CD4-positive, alpha-beta memory T cell (primary cell): ENCODE measurements around the gene CDK1. TPM values are rescaled to one million over a fixed set of nuclear protein-coding genes. Genes with fewer than 3 reads are reported as not detected.

Experiments
- CTCF ChIA-PET: fragments of 350-600 bp; sonication (Branson Sonifier 250); formaldehyde crosslinking; loops from one replicate; lab custom pipeline; 2021; ENCODE audit warnings: inconsistent platforms; ENCODE audit not compliant: partially characterized antibody; lab: Charles Lee
- POLR2A ChIA-PET: fragments of 350-600 bp; sonication (Branson Sonifier 250); formaldehyde crosslinking; loops from one replicate; lab custom pipeline; 2021; ENCODE audit not compliant: partially characterized antibody; lab: Charles Lee
- DNase-seq, 5 donors: peaks; one replicate each; pipeline versions ENCODE4 v3.0.0 to v3.0.0-alpha.2; 2020 to 2022; ENCODE audit warnings: mixed read lengths in 1 of 5
- H3K27ac ChIP-seq: one replicate; pipeline ENCODE4 v1.7.0; 2013; ENCODE audit warnings: low read depth, low read length
- H3K27me3 ChIP-seq: 2 replicates; pipeline ENCODE4 v1.7.0; 2013; ENCODE audit warnings: mild to moderate bottlenecking, low read length, moderate library complexity; ENCODE audit not compliant: insufficient read depth
- H3K36me3 ChIP-seq: 2 replicates; pipeline ENCODE4 v1.7.0; 2013; ENCODE audit warnings: mild to moderate bottlenecking, low read length, moderate library complexity; ENCODE audit not compliant: insufficient read depth
- H3K4me1 ChIP-seq: 2 replicates; pipeline ENCODE4 v1.7.0; 2013; ENCODE audit warnings: mild to moderate bottlenecking, low read length, moderate library complexity; ENCODE audit not compliant: insufficient read depth
- H3K4me3 ChIP-seq, 2 donors: one replicate each; pipeline ENCODE4 v1.7.0; 2013; ENCODE audit warnings: low read length in 2 of 2, mild to moderate bottlenecking in 1 of 2
- H3K9me3 ChIP-seq, 2 donors: one replicate each; pipeline ENCODE4 v1.7.0; 2013; ENCODE audit warnings: low read length in 2 of 2, control low read depth in 1 of 2; ENCODE audit not compliant: control insufficient read depth in 1 of 2
- H3K27ac Mint-ChIP-seq, 7 donors: one replicate each; pipeline ENCODE4 v1.8.0; 2020 to 2021; ENCODE audit warnings: mixed read lengths in 7 of 7, mild to moderate bottlenecking in 6 of 7, inconsistent platforms in 3 of 7, moderate library complexity in 3 of 7
- H3K27me3 Mint-ChIP-seq, 2 donors: one replicate each; pipeline ENCODE4 v1.8.0; 2020 to 2021; ENCODE audit warnings: mixed read lengths in 2 of 2
- H3K36me3 Mint-ChIP-seq, 2 donors: one replicate each; pipeline ENCODE4 v1.8.0; 2020 to 2021; ENCODE audit warnings: mixed read lengths in 2 of 2, inconsistent platforms in 1 of 2, mild to moderate bottlenecking in 1 of 2
- H3K4me1 Mint-ChIP-seq, 4 donors: one replicate each; pipeline ENCODE4 v1.8.0; 2020 to 2021; ENCODE audit warnings: mixed read lengths in 4 of 4, mild to moderate bottlenecking in 1 of 4
- H3K4me3 Mint-ChIP-seq, 8 donors: one replicate each; pipeline ENCODE4 v1.8.0; 2020 to 2021; ENCODE audit warnings: mixed read lengths in 8 of 8, mild to moderate bottlenecking in 7 of 8, moderate library complexity in 6 of 8, inconsistent platforms in 3 of 8
- H3K9me3 Mint-ChIP-seq, 8 donors: one replicate each; pipeline ENCODE4 v1.8.0; 2020 to 2021; ENCODE audit warnings: mixed read lengths in 8 of 8, mild to moderate bottlenecking in 5 of 8, inconsistent platforms in 3 of 8, moderate library complexity in 1 of 8
- intact Hi-C: fragments of 100-400 bp; cut with micrococcal nuclease; formaldehyde crosslinking; loops from one replicate; pipeline ENCODE4 v1.15.1; 2023
- polyA plus RNA-seq, 2 donors: library from polyadenylated mRNA; unstranded; fragments of 300-500 nt; fragmentation: Illumina TruSeq; gene quantifications; one replicate each; pipeline ENCODE4 v1.2.3, GENCODE V29; 2021
- total RNA-seq, 2 experiments: library from RNA; stranded (reverse); gene quantifications; one replicate each; pipeline ENCODE4 v1.2.3, GENCODE V29; 2021

The CDK1 gene
- total and polyA plus RNA-seq, 4 experiments from 2014 or later, result 0.34 to 1.6 (median 1.1) TPM

DNA sequence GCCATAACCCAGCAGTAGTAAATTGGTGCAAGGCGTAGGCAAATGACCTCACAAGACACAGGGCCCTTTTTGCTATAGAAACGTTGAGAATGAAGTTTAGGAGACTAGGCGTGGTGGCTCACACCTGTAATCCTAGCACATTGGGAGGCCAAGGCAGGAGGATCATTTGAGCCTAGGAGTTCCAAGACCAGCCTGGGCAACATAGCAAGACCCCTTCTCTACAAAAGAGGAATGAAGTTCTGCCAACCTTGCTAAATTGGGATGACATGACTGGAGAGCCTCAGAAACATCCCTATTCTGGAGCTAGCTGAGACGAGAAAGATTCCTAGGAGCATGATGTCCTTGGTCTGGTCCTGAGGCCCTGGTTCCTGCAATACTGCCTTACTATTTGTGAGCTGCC, 20.6 kb downstream of the CDK1 start:
- Histone ChIP-seq H3K36me3 (no peaks in the 10 kb centered on the region), H3K4me3 (no peak overlapping the region), H3K9me3 (no peaks in the 10 kb centered on the region), H3K27me3 (no peaks in the 10 kb centered on the region), H3K27ac (no peak overlapping the region), H3K4me1 (no peaks in the 10 kb centered on the region)
- intact Hi-C loops, result no loop called here
- H3K4me1 Mint-ChIP-seq, result peaks cover 0 to 7% (median 4%) of the 10 kb centered on the region in 4 donors
- no peak overlapping the region for H3K4me3 Mint-ChIP-seq
- no peak overlapping the region for H3K27ac Mint-ChIP-seq
- H3K36me3 Mint-ChIP-seq, result no peaks in the 10 kb centered on the region
- H3K27me3 Mint-ChIP-seq, result no peaks in the 10 kb centered on the region
- ChIA-PET CTCF (no interaction called here), POLR2A (no interaction called here)
- no peaks in the 10 kb centered on the region for H3K9me3 Mint-ChIP-seq
- DNase-seq, result no peak

DNA sequence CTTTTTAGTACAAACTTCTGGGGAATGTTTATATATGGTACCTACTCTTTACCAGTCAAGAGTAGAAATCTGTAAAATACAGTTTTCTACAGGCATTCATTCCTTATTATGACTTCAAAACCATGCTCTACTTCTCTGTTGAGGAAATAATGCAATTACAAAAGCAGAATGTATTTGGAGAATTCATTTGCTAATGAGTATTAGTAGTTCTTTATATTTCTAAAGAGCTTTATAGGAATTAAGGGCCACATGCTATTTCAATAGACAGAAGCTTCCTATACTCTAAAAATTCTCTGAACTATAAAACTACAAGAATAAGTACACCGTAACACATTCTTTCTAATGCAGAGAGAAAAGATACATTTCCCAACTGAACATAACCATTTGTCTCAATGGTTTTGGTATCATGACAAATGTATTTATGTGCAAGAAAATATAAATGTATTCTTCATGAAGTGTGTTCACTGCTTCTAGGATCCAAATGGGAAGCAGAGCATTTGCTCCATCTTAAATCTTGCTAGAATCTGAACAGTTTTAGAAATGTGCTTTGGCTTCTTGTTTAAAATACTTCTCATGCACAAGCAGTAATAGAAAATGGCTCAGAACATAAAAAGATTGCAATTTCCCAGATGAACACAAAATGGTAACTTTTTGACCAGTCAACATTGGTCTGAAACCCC, 21.8 kb downstream of the CDK1 start:
- Histone ChIP-seq H3K9me3 (no peaks in the 10 kb centered on the region), H3K27ac (no peak overlapping the region), H3K4me3 (no peak overlapping the region), H3K27me3 (no peaks in the 10 kb centered on the region), H3K36me3 (no peaks in the 10 kb centered on the region), H3K4me1 (no peaks in the 10 kb centered on the region)
- CTCF ChIA-PET, result interaction anchor here (1.4 kb wide), 1 partner anchor 17 kb away, joined by 5 read pairs; no protein-coding TSS in a partner anchor
- DNase-seq, result no peak
- POLR2A ChIA-PET, result no interaction called here
- Mint-ChIP-seq H3K27ac (no peak overlapping the region), H3K36me3 (no peaks in the 10 kb centered on the region), H3K27me3 (no peaks in the 10 kb centered on the region), H3K9me3 (no peaks in the 10 kb centered on the region), H3K4me1 (peaks cover 0 to 4% (median 2%) of the 10 kb centered on the region in 4 donors), H3K4me3 (no peak overlapping the region)
- intact Hi-C loops, result no loop called here

GRCh38 chr10:60800918-60801317, 22.6 kb downstream of the CDK1 start:
- Mint-ChIP-seq H3K9me3 (no peaks in the 10 kb centered on the region), H3K27me3 (no peaks in the 10 kb centered on the region), H3K36me3 (no peaks in the 10 kb centered on the region), H3K4me1 (peaks cover 0 to 3% (median 1%) of the 10 kb centered on the region in 4 donors), H3K4me3 (no peak overlapping the region), H3K27ac (no peak overlapping the region)
- intact Hi-C loops, result no loop called here
- Histone ChIP-seq H3K36me3 (no peaks in the 10 kb centered on the region), H3K27me3 (no peaks in the 10 kb centered on the region), H3K4me1 (no peaks in the 10 kb centered on the region), H3K27ac (no peak overlapping the region), H3K9me3 (no peaks in the 10 kb centered on the region), H3K4me3 (no peak overlapping the region)
- DNase-seq, result no peak
- ChIA-PET CTCF (interaction anchor here (1.4 kb wide), 1 partner anchor 16 kb away, joined by 5 read pairs; no protein-coding TSS in a partner anchor), POLR2A (no interaction called here)

GRCh38 chr10:60801522-60801921, 23.2 kb downstream of the CDK1 start:
- H3K4me3 Mint-ChIP-seq, result no peak overlapping the region
- ChIA-PET POLR2A (no interaction called here), CTCF (interaction anchor here (1.4 kb wide), 1 partner anchor 15 kb away, joined by 5 read pairs; no protein-coding TSS in a partner anchor)
- Histone ChIP-seq H3K27me3 (no peaks in the 10 kb centered on the region), H3K4me1 (no peaks in the 10 kb centered on the region), H3K9me3 (no peaks in the 10 kb centered on the region), H3K36me3 (no peaks in the 10 kb centered on the region), H3K27ac (no peak overlapping the region), H3K4me3 (no peak overlapping the region)
- H3K27me3 Mint-ChIP-seq, result no peaks in the 10 kb centered on the region
- H3K27ac Mint-ChIP-seq, result no peak overlapping the region
- peaks cover 0 to under 1% (median 0%) of the 10 kb centered on the region in 4 donors for H3K4me1 Mint-ChIP-seq
- no peaks in the 10 kb centered on the region for H3K36me3 Mint-ChIP-seq
- no peaks in the 10 kb centered on the region for H3K9me3 Mint-ChIP-seq
- no peak for DNase-seq
- intact Hi-C loops, result no loop called here

DNA sequence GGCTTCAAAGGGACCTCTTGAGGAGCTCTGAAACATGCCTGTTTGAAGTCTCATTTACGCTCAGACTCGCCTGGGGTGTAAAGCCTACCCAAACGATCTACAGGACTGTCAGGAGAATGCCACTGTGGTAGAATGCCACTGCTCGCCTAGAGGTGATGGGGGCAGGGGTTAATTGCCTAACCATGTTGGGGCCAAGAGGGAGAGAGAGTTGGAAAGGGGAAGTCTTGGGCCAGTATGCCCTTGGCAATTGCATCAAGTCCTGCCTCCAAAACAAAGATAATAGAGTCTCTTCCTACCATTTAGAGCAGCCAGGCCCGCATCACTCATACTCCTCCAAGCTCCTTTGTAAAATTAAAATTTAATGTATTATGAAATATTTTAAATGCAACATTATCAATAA, 25.2 kb downstream of the CDK1 start:
- Histone ChIP-seq H3K9me3 (no peaks in the 10 kb centered on the region), H3K27ac (no peak overlapping the region), H3K4me3 (no peak overlapping the region), H3K36me3 (no peaks in the 10 kb centered on the region), H3K27me3 (no peaks in the 10 kb centered on the region), H3K4me1 (no peaks in the 10 kb centered on the region)
- Mint-ChIP-seq H3K36me3 (no peaks in the 10 kb centered on the region), H3K27ac (no peak overlapping the region), H3K27me3 (no peaks in the 10 kb centered on the region), H3K9me3 (no peaks in the 10 kb centered on the region), H3K4me3 (no peak overlapping the region), H3K4me1 (no peaks in the 10 kb centered on the region)
- ChIA-PET CTCF (interaction anchor here (1.1 kb wide), 1 partner anchor 11 kb away, joined by 5 read pairs; no protein-coding TSS in a partner anchor), POLR2A (interaction anchor here (1.0 kb wide), 1 partner anchor 7 kb away, joined by 4 read pairs; no protein-coding TSS in a partner anchor)
- DNase-seq, result no peak
- intact Hi-C loops, result no loop called here

GRCh38 chr10:60803865-60804264, 25.6 kb downstream of the CDK1 start:
- H3K27ac Mint-ChIP-seq, result no peak overlapping the region
- Histone ChIP-seq H3K36me3 (no peaks in the 10 kb centered on the region), H3K27ac (no peak overlapping the region), H3K4me1 (no peaks in the 10 kb centered on the region), H3K27me3 (no peaks in the 10 kb centered on the region), H3K9me3 (no peaks in the 10 kb centered on the region), H3K4me3 (no peak overlapping the region)
- H3K36me3 Mint-ChIP-seq, result no peaks in the 10 kb centered on the region
- H3K4me3 Mint-ChIP-seq, result no peak overlapping the region
- H3K27me3 Mint-ChIP-seq, result no peaks in the 10 kb centered on the region
- DNase-seq, result no peak
- H3K4me1 Mint-ChIP-seq, result no peaks in the 10 kb centered on the region
- intact Hi-C loops, result no loop called here
- POLR2A ChIA-PET, result interaction anchor here (1.0 kb wide), 1 partner anchor 8 kb away, joined by 4 read pairs; no protein-coding TSS in a partner anchor
- CTCF ChIA-PET, result interaction anchor here (1.1 kb wide), 1 partner anchor 11 kb away, joined by 5 read pairs; no protein-coding TSS in a partner anchor
- no peaks in the 10 kb centered on the region for H3K9me3 Mint-ChIP-seq

DNA sequence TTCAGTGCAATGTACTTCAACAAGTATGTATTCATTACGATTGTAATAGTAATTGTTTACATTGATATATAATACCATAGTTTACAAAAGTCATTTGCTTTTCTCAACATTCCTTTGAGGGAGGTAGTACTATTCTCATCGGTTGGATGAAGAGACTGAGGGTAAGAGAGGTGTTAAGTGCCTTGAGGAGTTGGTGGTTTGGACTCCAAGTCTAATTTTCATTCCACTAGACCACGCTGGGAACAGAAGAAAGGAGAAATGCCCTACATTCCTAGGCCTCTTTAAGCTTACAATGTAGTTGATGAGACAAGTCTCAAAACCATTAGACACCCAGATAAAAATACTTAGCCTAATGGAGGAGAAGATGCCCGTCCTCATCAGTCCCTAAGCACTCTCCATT, 28.6 kb downstream of the CDK1 start:
- POLR2A ChIA-PET, result no interaction called here
- intact Hi-C loops, result no loop called here
- Mint-ChIP-seq H3K9me3 (no peaks in the 10 kb centered on the region), H3K36me3 (no peaks in the 10 kb centered on the region), H3K4me1 (no peaks in the 10 kb centered on the region), H3K27ac (no peak overlapping the region), H3K27me3 (no peaks in the 10 kb centered on the region), H3K4me3 (no peak overlapping the region)
- Histone ChIP-seq H3K36me3 (no peaks in the 10 kb centered on the region), H3K27me3 (no peaks in the 10 kb centered on the region), H3K4me1 (no peaks in the 10 kb centered on the region), H3K9me3 (no peaks in the 10 kb centered on the region), H3K27ac (no peak overlapping the region), H3K4me3 (no peak overlapping the region)
- CTCF ChIA-PET, result no interaction called here
- DNase-seq, result no peak
